ENCODE data around the gene EPHB1. TPM values are rescaled to one million over a fixed set of nuclear protein-coding genes. Genes with fewer than 3 reads are reported as not detected.

The EPHB1 gene
- total RNA-seq, 2 experiments from 2014 or later = 0.32 TPM; not detected in 1

GRCh38 chr3:135117977-135118376, 322.9 kb downstream of the EPHB1 start:
- H3K36me3 Mint-ChIP-seq (ENCODE audit: low read depth) = no peaks in the 10 kb centered on the region
- H3K4me3 Mint-ChIP-seq = no peak overlapping the region
- CTCF ChIA-PET = no interaction called here
- intact Hi-C loops (cut with micrococcal nuclease) = no loop called here
- DNase-seq = no peak
- no peaks in the 10 kb centered on the region for H3K9me3 Mint-ChIP-seq
- H3K27ac Mint-ChIP-seq = no peak overlapping the region
- H3K4me1 Mint-ChIP-seq (ENCODE audit: low read depth) = no peaks in the 10 kb centered on the region
- H3K27me3 Mint-ChIP-seq (ENCODE audit: low read depth) = no peaks in the 10 kb centered on the region

- CTCF ChIA-PET = no interaction called here
- Mint-ChIP-seq H3K36me3 (ENCODE audit: low read depth) (no peaks in the 10 kb centered on the region), H3K4me1 (ENCODE audit: low read depth) (no peaks in the 10 kb centered on the region), H3K27ac (no peak overlapping the region), H3K27me3 (ENCODE audit: low read depth) (no peaks in the 10 kb centered on the region), H3K9me3 (no peaks in the 10 kb centered on the region), H3K4me3 (no peak overlapping the region)
- DNase-seq = no peak
- intact Hi-C loops (cut with micrococcal nuclease) = no loop called here
These were observed 323.7 kb downstream of the EPHB1 start for GRCh38 chr3:135118792-135119191.

GRCh38 chr3:135125171-135125801, 330.2 kb downstream of the EPHB1 start:
- DNase-seq = peak; percentile 8
- CTCF ChIA-PET = no interaction called here
- intact Hi-C loops (cut with micrococcal nuclease) = no loop called here
- H3K27ac Mint-ChIP-seq = no peak overlapping the region
- H3K36me3 Mint-ChIP-seq (ENCODE audit: low read depth) = no peaks in the 10 kb centered on the region
- peaks cover 6% of the 10 kb centered on the region for H3K9me3 Mint-ChIP-seq
- H3K4me1 Mint-ChIP-seq (ENCODE audit: low read depth) = no peaks in the 10 kb centered on the region
- no peaks in the 10 kb centered on the region for H3K27me3 Mint-ChIP-seq (ENCODE audit: low read depth)
- no peak overlapping the region for H3K4me3 Mint-ChIP-seq

- no peaks in the 10 kb centered on the region for H3K27me3 Mint-ChIP-seq (ENCODE audit: low read depth)
- no peak overlapping the region for H3K4me3 Mint-ChIP-seq
- peaks cover 6% of the 10 kb centered on the region for H3K9me3 Mint-ChIP-seq
- intact Hi-C loops (cut with micrococcal nuclease) = no loop called here
- no peak for DNase-seq
- CTCF ChIA-PET = interaction anchor here (0.6 kb wide), 1 partner anchor 262 kb away, joined by 3 read pairs; no protein-coding TSS in a partner anchor
- H3K4me1 Mint-ChIP-seq (ENCODE audit: low read depth) = no peaks in the 10 kb centered on the region
- no peaks in the 10 kb centered on the region for H3K36me3 Mint-ChIP-seq (ENCODE audit: low read depth)
- no peak overlapping the region for H3K27ac Mint-ChIP-seq
These were observed 332.9 kb downstream of the EPHB1 start for GRCh38 chr3:135127946-135128470.

- no peak overlapping the region for H3K27ac Mint-ChIP-seq
- CTCF ChIA-PET = interaction anchor here (0.7 kb wide), 1 partner anchor 287 kb away, joined by 3 read pairs; no protein-coding TSS in a partner anchor
- intact Hi-C loops (cut with micrococcal nuclease) = no loop called here
- no peaks in the 10 kb centered on the region for H3K27me3 Mint-ChIP-seq (ENCODE audit: low read depth)
- H3K9me3 Mint-ChIP-seq = peaks cover 6% of the 10 kb centered on the region
- H3K36me3 Mint-ChIP-seq (ENCODE audit: low read depth) = no peaks in the 10 kb centered on the region
- no peak overlapping the region for H3K4me3 Mint-ChIP-seq
- no peaks in the 10 kb centered on the region for H3K4me1 Mint-ChIP-seq (ENCODE audit: low read depth)
- no peak for DNase-seq
These were observed 333.8 kb downstream of the EPHB1 start for GRCh38 chr3:135128818-135129217.

- Mint-ChIP-seq H3K4me3 (no peak overlapping the region), H3K4me1 (ENCODE audit: low read depth) (no peaks in the 10 kb centered on the region), H3K27ac (no peak overlapping the region), H3K36me3 (ENCODE audit: low read depth) (no peaks in the 10 kb centered on the region), H3K9me3 (peaks cover 4% of the 10 kb centered on the region), H3K27me3 (ENCODE audit: low read depth) (no peaks in the 10 kb centered on the region)
- intact Hi-C loops (cut with micrococcal nuclease) = no loop called here
- CTCF ChIA-PET = no interaction called here
- DNase-seq = no peak
These were observed 336.2 kb downstream of the EPHB1 start for GRCh38 chr3:135131290-135131689.

- peaks cover 4% of the 10 kb centered on the region for H3K9me3 Mint-ChIP-seq
- H3K36me3 Mint-ChIP-seq (ENCODE audit: low read depth) = no peaks in the 10 kb centered on the region
- CTCF ChIA-PET = no interaction called here
- intact Hi-C loops (cut with micrococcal nuclease) = no loop called here
- no peaks in the 10 kb centered on the region for H3K4me1 Mint-ChIP-seq (ENCODE audit: low read depth)
- DNase-seq = no peak
- H3K27ac Mint-ChIP-seq = no peak overlapping the region
- H3K27me3 Mint-ChIP-seq (ENCODE audit: low read depth) = no peaks in the 10 kb centered on the region
- H3K4me3 Mint-ChIP-seq = no peak overlapping the region
These were observed 339.0 kb downstream of the EPHB1 start for GRCh38 chr3:135133905-135134683.

GRCh38 chr3:135134684-135135075, 339.6 kb downstream of the EPHB1 start:
- Mint-ChIP-seq H3K4me1 (ENCODE audit: low read depth) (no peaks in the 10 kb centered on the region), H3K27ac (no peak overlapping the region), H3K36me3 (ENCODE audit: low read depth) (no peaks in the 10 kb centered on the region), H3K9me3 (peaks cover 2% of the 10 kb centered on the region), H3K27me3 (ENCODE audit: low read depth) (no peaks in the 10 kb centered on the region), H3K4me3 (no peak overlapping the region)
- intact Hi-C loops (cut with micrococcal nuclease) = no loop called here
- no peak for DNase-seq
- CTCF ChIA-PET = no interaction called here

GRCh38 chr3:135135445-135135844, 340.4 kb downstream of the EPHB1 start:
- CTCF ChIA-PET = no interaction called here
- Mint-ChIP-seq H3K27me3 (ENCODE audit: low read depth) (no peaks in the 10 kb centered on the region), H3K9me3 (peaks cover 2% of the 10 kb centered on the region), H3K27ac (no peak overlapping the region), H3K4me3 (no peak overlapping the region), H3K36me3 (ENCODE audit: low read depth) (no peaks in the 10 kb centered on the region), H3K4me1 (ENCODE audit: low read depth) (no peaks in the 10 kb centered on the region)
- intact Hi-C loops (cut with micrococcal nuclease) = no loop called here
- no peak for DNase-seq

- Mint-ChIP-seq H3K4me1 (ENCODE audit: low read depth) (no peaks in the 10 kb centered on the region), H3K9me3 (peaks cover 2% of the 10 kb centered on the region), H3K36me3 (ENCODE audit: low read depth) (no peaks in the 10 kb centered on the region), H3K27ac (no peak overlapping the region), H3K4me3 (no peak overlapping the region), H3K27me3 (ENCODE audit: low read depth) (no peaks in the 10 kb centered on the region)
- CTCF ChIA-PET = no interaction called here
- no peak for DNase-seq
- intact Hi-C loops (cut with micrococcal nuclease) = no loop called here
These were observed 341.5 kb downstream of the EPHB1 start for GRCh38 chr3:135136361-135137100.

GRCh38 chr3:135137296-135137695, 342.2 kb downstream of the EPHB1 start:
- intact Hi-C loops (cut with micrococcal nuclease) = no loop called here
- Mint-ChIP-seq H3K27ac (no peak overlapping the region), H3K27me3 (ENCODE audit: low read depth) (peaks cover 2% of the 10 kb centered on the region), H3K36me3 (ENCODE audit: low read depth) (no peaks in the 10 kb centered on the region), H3K4me1 (ENCODE audit: low read depth) (no peaks in the 10 kb centered on the region), H3K4me3 (no peak overlapping the region), H3K9me3 (peaks cover 2% of the 10 kb centered on the region)
- CTCF ChIA-PET = no interaction called here
- DNase-seq = no peak

GRCh38 chr3:135138776-135139175, 343.7 kb downstream of the EPHB1 start:
- CTCF ChIA-PET = no interaction called here
- no peaks in the 10 kb centered on the region for H3K4me1 Mint-ChIP-seq (ENCODE audit: low read depth)
- H3K27me3 Mint-ChIP-seq (ENCODE audit: low read depth) = peaks cover 2% of the 10 kb centered on the region
- intact Hi-C loops (cut with micrococcal nuclease) = no loop called here
- H3K36me3 Mint-ChIP-seq (ENCODE audit: low read depth) = no peaks in the 10 kb centered on the region
- H3K9me3 Mint-ChIP-seq = peaks cover 2% of the 10 kb centered on the region
- no peak overlapping the region for H3K4me3 Mint-ChIP-seq
- no peak overlapping the region for H3K27ac Mint-ChIP-seq
- no peak for DNase-seq

Data from activated naive CD4-positive, alpha-beta T cell treated with anti-CD3 and anti-CD28 coated beads for 36 hours (primary cell).